ENCODE data around the gene GRK5.

The GRK5 gene

DNA sequence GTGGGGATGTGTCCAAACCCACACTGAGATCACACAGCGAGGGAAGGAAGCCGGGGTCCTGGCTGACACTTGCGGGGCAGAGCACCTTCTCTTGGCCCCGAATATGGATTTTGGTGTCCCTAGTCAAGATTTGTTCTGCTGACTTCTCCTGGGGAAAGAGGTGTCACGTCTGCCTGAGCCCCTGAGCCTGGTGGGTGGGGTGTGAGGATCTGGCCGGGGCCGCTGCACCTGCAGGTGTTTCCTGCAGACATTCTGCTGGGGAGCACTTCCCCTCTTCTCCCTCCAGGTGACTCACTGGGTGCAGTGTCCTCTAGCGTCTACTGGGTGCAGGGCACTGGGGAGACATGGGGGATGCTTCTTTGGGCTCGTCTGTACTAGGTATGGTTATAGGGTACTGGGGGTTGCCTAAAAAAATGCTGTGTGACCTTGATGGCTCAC, 99.2 kb downstream of the GRK5 start:
- Histone ChIP-seq H2BK120ac (ENCODE audit: low read depth, low read length) (no peak overlapping the region), H2AFZ (ENCODE audit: low read depth, low read length) (no peak overlapping the region), H2BK12ac (ENCODE audit: low read length in 2 of 2) (peak overlapping the region; percentile 1 to 56), H2AK5ac (ENCODE audit: low read length, severe bottlenecking) (peak overlapping the region; percentile 69), H4K8ac (ENCODE audit: low read length) (no peak overlapping the region), H3K79me1 (replicated peaks; ENCODE audit: low read length, poor library complexity, severe bottlenecking) (peaks cover 41% of the 10 kb centered on the region), H3K27ac (ENCODE audit: low read length, poor library complexity, severe bottlenecking) (peak overlapping the region; percentile 92), H3K9ac (ENCODE audit: low read length) (peak overlapping the region; percentile 27), H3K4ac (ENCODE audit: low read depth in 1 of 2, low read length in 2 of 2) (no peak overlapping the region), H3K4me1 (ENCODE audit: control insufficient read depth, insufficient read depth, low read depth, low read length) (peaks cover 45% of the 10 kb centered on the region), H4K91ac (ENCODE audit: low read length) (peak overlapping the region; percentile 27), H3K27me3 (ENCODE audit: control insufficient read depth in 1 of 2, insufficient read depth in 1 of 2, low read length in 2 of 2) (no peaks in the 10 kb centered on the region), H2BK5ac (ENCODE audit: low read depth, low read length, poor library complexity, severe bottlenecking) (no peak overlapping the region), H3K14ac (ENCODE audit: low read length in 2 of 2) (peak overlapping the region in 1 of 2 experiments; percentile 35), H3K4me2 (ENCODE audit: low read length, poor library complexity, severe bottlenecking) (peak overlapping the region; percentile 29), H2BK15ac (ENCODE audit: low read depth, poor library complexity, severe bottlenecking) (no peak overlapping the region), H3K23ac (ENCODE audit: low read length in 2 of 2) (no peak overlapping the region), H3K9me3 (ENCODE audit: control insufficient read depth, low read length) (no peaks in the 10 kb centered on the region), H3K36me3 (ENCODE audit: control insufficient read depth in 1 of 2, insufficient read depth in 2 of 2, low read depth in 1 of 2, low read length in 2 of 2) (no peaks in the 10 kb centered on the region), H3K18ac (ENCODE audit: low read depth in 1 of 2, low read length in 2 of 2) (peak overlapping the region; percentile 31 to 82), H3K4me3 (ENCODE audit: insufficient read depth in 1 of 2, low read depth in 1 of 2, low read length in 2 of 2) (no peak overlapping the region)
- DNase-seq: peak; percentile 36
- whole genome bisulfite sequencing: 60% methylated on average over 9 of the region's 9 CpGs

DNA sequence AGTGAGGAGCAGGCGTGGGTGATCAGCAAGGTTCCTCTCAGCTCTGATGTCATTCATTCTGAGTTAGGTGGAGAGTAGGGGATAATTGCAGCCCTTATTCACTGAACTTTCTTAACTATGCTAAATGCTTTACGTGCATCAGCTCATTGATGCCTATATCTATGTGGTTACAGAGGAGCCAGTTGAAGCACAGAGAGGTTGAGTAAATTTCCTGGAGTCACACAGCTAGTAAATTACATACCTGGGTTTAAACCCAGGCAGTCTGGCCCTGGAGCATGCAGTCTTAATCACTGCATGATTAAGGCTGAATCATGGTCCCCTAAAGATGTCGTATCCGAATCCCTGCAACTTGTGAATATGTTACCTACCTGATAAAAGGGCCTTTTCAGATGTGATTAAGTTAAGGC, 99.6 kb downstream of the GRK5 start:
- no peak overlapping the region for H2BK120ac ChIP-seq (ENCODE audit: low read depth, low read length)
- H3K36me3 ChIP-seq (ENCODE audit: control insufficient read depth in 1 of 2, insufficient read depth in 2 of 2, low read depth in 1 of 2, low read length in 2 of 2): no peaks in the 10 kb centered on the region
- no peak overlapping the region for H2BK5ac ChIP-seq (ENCODE audit: low read depth, low read length, poor library complexity, severe bottlenecking)
- peak overlapping the region; percentile 15 to 82 for H3K18ac ChIP-seq (ENCODE audit: low read depth in 1 of 2, low read length in 2 of 2)
- H2AFZ ChIP-seq (ENCODE audit: low read depth, low read length): no peak overlapping the region
- no peak overlapping the region for H3K4me2 ChIP-seq (ENCODE audit: low read length, poor library complexity, severe bottlenecking)
- peaks cover 45% of the 10 kb centered on the region for H3K4me1 ChIP-seq (ENCODE audit: control insufficient read depth, insufficient read depth, low read depth, low read length)
- H3K27ac ChIP-seq (ENCODE audit: low read length, poor library complexity, severe bottlenecking): peak overlapping the region; percentile 92
- H4K91ac ChIP-seq (ENCODE audit: low read length): no peak overlapping the region
- H3K79me1 ChIP-seq (replicated peaks; ENCODE audit: low read length, poor library complexity, severe bottlenecking): peaks cover 40% of the 10 kb centered on the region
- no peak overlapping the region for H4K8ac ChIP-seq (ENCODE audit: low read length)
- H3K14ac ChIP-seq (ENCODE audit: low read length in 2 of 2): peak overlapping the region in 1 of 2 experiments; percentile 35
- H3K27me3 ChIP-seq (ENCODE audit: control insufficient read depth in 1 of 2, insufficient read depth in 1 of 2, low read length in 2 of 2): no peaks in the 10 kb centered on the region
- peak; percentile 19 for DNase-seq
- no peak overlapping the region for H3K4me3 ChIP-seq (ENCODE audit: insufficient read depth in 1 of 2, low read depth in 1 of 2, low read length in 2 of 2)
- H3K23ac ChIP-seq (ENCODE audit: low read length in 2 of 2): no peak overlapping the region
- H3K9ac ChIP-seq (ENCODE audit: low read length): no peak overlapping the region
- no peak overlapping the region for H3K4ac ChIP-seq (ENCODE audit: low read depth in 1 of 2, low read length in 2 of 2)
- peak overlapping the region in 1 of 2 experiments; percentile 56 for H2BK12ac ChIP-seq (ENCODE audit: low read length in 2 of 2)
- 56% methylated on average over 4 of the region's 4 CpGs for WGBS
- peak overlapping the region; percentile 69 for H2AK5ac ChIP-seq (ENCODE audit: low read length, severe bottlenecking)
- H2BK15ac ChIP-seq (ENCODE audit: low read depth, poor library complexity, severe bottlenecking): no peak overlapping the region
- H3K9me3 ChIP-seq (ENCODE audit: control insufficient read depth, low read length): no peaks in the 10 kb centered on the region

DNA sequence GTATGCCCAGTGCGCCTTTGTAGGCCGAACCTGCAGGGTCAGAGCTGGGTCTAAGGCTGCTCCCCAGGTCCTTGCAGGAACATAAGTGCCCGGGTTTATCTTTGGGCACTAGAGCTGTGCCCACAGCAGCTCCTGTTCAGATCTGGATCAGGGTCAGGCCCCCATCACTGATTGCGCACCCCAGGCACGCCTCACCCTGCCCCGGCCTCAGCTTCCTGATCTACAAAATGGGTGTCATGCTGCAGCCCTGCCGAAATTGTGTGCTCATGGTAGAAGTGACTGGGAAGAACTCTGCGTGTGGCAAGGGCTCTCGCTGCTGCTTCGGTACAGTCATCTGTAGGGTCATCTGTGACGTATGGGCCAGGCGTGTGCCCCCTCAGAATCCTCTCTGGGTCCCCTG, 100.7 kb downstream of the GRK5 start:
- H2AK5ac ChIP-seq (ENCODE audit: low read length, severe bottlenecking): peak overlapping the region; percentile 46
- H3K79me1 ChIP-seq (replicated peaks; ENCODE audit: low read length, poor library complexity, severe bottlenecking): peaks cover 42% of the 10 kb centered on the region
- H2BK12ac ChIP-seq (ENCODE audit: low read length in 2 of 2): peak overlapping the region; percentile 23 to 51
- no peak overlapping the region for H3K9ac ChIP-seq (ENCODE audit: low read length)
- H2BK15ac ChIP-seq (ENCODE audit: low read depth, poor library complexity, severe bottlenecking): no peak overlapping the region
- H2AFZ ChIP-seq (ENCODE audit: low read depth, low read length): no peak overlapping the region
- H3K23ac ChIP-seq (ENCODE audit: low read length in 2 of 2): no peak overlapping the region
- H3K4me1 ChIP-seq (ENCODE audit: control insufficient read depth, insufficient read depth, low read depth, low read length): peaks cover 39% of the 10 kb centered on the region
- no peak overlapping the region for H3K4me3 ChIP-seq (ENCODE audit: insufficient read depth in 1 of 2, low read depth in 1 of 2, low read length in 2 of 2)
- 98% methylated on average over 10 of the region's 12 CpGs for WGBS
- H3K36me3 ChIP-seq (ENCODE audit: control insufficient read depth in 1 of 2, insufficient read depth in 2 of 2, low read depth in 1 of 2, low read length in 2 of 2): no peaks in the 10 kb centered on the region
- H4K91ac ChIP-seq (ENCODE audit: low read length): peak overlapping the region; percentile 48
- DNase-seq: no peak
- peak overlapping the region in 1 of 2 experiments; percentile 68 for H3K14ac ChIP-seq (ENCODE audit: low read length in 2 of 2)
- H2BK5ac ChIP-seq (ENCODE audit: low read depth, low read length, poor library complexity, severe bottlenecking): no peak overlapping the region
- no peak overlapping the region for H2BK120ac ChIP-seq (ENCODE audit: low read depth, low read length)
- no peak overlapping the region for H3K27ac ChIP-seq (ENCODE audit: low read length, poor library complexity, severe bottlenecking)
- H4K8ac ChIP-seq (ENCODE audit: low read length): peak overlapping the region; percentile 47
- H3K18ac ChIP-seq (ENCODE audit: low read depth in 1 of 2, low read length in 2 of 2): peak overlapping the region; percentile 49 to 73
- no peak overlapping the region for H3K4ac ChIP-seq (ENCODE audit: low read depth in 1 of 2, low read length in 2 of 2)
- H3K9me3 ChIP-seq (ENCODE audit: control insufficient read depth, low read length): no peaks in the 10 kb centered on the region
- no peak overlapping the region for H3K4me2 ChIP-seq (ENCODE audit: low read length, poor library complexity, severe bottlenecking)
- no peaks in the 10 kb centered on the region for H3K27me3 ChIP-seq (ENCODE audit: control insufficient read depth in 1 of 2, insufficient read depth in 1 of 2, low read length in 2 of 2)

DNA sequence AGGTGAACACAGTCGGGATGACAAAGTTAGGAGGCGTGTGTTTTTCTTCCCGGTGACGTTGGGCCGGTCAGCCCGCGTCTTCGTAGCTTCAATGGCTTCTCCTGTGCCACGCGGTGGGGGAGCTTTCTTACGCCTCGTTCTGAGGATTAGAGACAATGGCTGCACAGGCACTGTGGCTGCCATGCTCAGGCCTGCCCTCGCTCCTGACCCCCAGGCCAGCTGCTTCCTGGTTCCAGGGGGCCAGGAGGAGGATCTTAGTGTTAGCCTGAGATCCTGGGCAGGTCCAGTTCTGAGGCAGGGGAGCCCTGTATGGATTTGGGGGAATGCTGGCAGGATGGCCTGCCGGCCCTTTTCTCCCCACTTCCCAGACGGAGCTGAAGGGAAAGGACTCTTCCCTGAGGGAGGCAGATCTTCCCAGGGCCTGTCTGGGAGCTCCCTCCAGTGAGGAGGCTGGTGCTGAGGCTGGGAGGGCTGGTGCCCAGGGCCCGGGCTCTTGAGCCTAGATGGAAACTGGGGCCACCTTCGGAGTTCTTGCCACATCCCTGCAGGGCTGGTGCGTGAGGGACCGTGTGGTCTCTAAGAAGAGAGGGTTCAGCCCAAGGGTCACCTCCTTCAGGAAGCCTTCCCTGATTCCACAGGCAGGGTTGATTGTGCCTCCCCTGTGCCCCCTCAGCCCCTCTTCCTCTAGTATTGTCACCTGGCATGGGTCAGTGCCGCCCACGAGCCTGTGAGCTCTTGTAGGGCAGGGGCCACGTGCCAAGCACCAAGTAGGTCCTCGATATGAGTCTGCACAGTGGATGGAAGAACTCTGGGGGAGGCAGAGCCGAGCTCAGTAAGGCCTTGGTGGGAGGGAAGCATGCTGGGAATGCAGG, 101.4 kb downstream of the GRK5 start:
- H3K23ac ChIP-seq (ENCODE audit: low read length in 2 of 2): no peak overlapping the region
- H3K18ac ChIP-seq (ENCODE audit: low read depth in 1 of 2, low read length in 2 of 2): peak overlapping the region in 1 of 2 experiments; percentile 73
- H2AK5ac ChIP-seq (ENCODE audit: low read length, severe bottlenecking): peak overlapping the region; percentile 46
- H2BK15ac ChIP-seq (ENCODE audit: low read depth, poor library complexity, severe bottlenecking): no peak overlapping the region
- H3K4me2 ChIP-seq (ENCODE audit: low read length, poor library complexity, severe bottlenecking): no peak overlapping the region
- H2BK5ac ChIP-seq (ENCODE audit: low read depth, low read length, poor library complexity, severe bottlenecking): no peak overlapping the region
- peaks cover 41% of the 10 kb centered on the region for H3K4me1 ChIP-seq (ENCODE audit: control insufficient read depth, insufficient read depth, low read depth, low read length)
- no peaks in the 10 kb centered on the region for H3K27me3 ChIP-seq (ENCODE audit: control insufficient read depth in 1 of 2, insufficient read depth in 1 of 2, low read length in 2 of 2)
- H4K91ac ChIP-seq (ENCODE audit: low read length): peak overlapping the region; percentile 48
- peak overlapping the region; percentile 47 for H4K8ac ChIP-seq (ENCODE audit: low read length)
- WGBS: 90% methylated on average over 24 of the region's 24 CpGs
- no peak for DNase-seq
- H3K79me1 ChIP-seq (replicated peaks; ENCODE audit: low read length, poor library complexity, severe bottlenecking): peaks cover 43% of the 10 kb centered on the region
- peak overlapping the region; percentile 6 to 17 for H3K4ac ChIP-seq (ENCODE audit: low read depth in 1 of 2, low read length in 2 of 2)
- peak overlapping the region; percentile 23 to 79 for H2BK12ac ChIP-seq (ENCODE audit: low read length in 2 of 2)
- H2AFZ ChIP-seq (ENCODE audit: low read depth, low read length): no peak overlapping the region
- no peak overlapping the region for H2BK120ac ChIP-seq (ENCODE audit: low read depth, low read length)
- H3K36me3 ChIP-seq (ENCODE audit: control insufficient read depth in 1 of 2, insufficient read depth in 2 of 2, low read depth in 1 of 2, low read length in 2 of 2): no peaks in the 10 kb centered on the region
- H3K9ac ChIP-seq (ENCODE audit: low read length): no peak overlapping the region
- no peak overlapping the region for H3K27ac ChIP-seq (ENCODE audit: low read length, poor library complexity, severe bottlenecking)
- no peak overlapping the region for H3K4me3 ChIP-seq (ENCODE audit: insufficient read depth in 1 of 2, low read depth in 1 of 2, low read length in 2 of 2)
- H3K9me3 ChIP-seq (ENCODE audit: control insufficient read depth, low read length): no peaks in the 10 kb centered on the region
- peak overlapping the region in 1 of 2 experiments; percentile 68 for H3K14ac ChIP-seq (ENCODE audit: low read length in 2 of 2)

All from mesenchymal stem cell (in vitro differentiated cells and primary cell).